Hindlimb muscle (tissue), 1 donor: ENCODE results near the gene SIX3. TPM values are rescaled to one million over a fixed set of nuclear protein-coding genes. Genes with fewer than 3 reads are reported as not detected.

Source experiments
- polyA plus RNA-seq: library from polyadenylated mRNA; unstranded; fragments of 120-200 nt; gene quantifications from one replicate; pipeline ENCODE4 v1.2.1, GENCODE V29; 2013; ENCODE audit not compliant: insufficient read length

SIX3 gene
- polyA plus RNA-seq, 1 donor, result not detected

Other genes starting within 250 kb of the SIX3 start
- 7.2 TPM for gene SIX2, start 67.8 kb downstream of the SIX3 start, polyA plus RNA-seq